Tibial artery (tissue), 4 donors: ENCODE results near the gene TLR2.
A peak's percentile ranks its signal among the peaks of the same experiment; 100 is the strongest.

Experiments used
- DNase-seq, 2 donors: peaks; one replicate each; pipeline ENCODE4 v3.0.0-alpha.2; 2019
- H3K27ac ChIP-seq, 2 donors: fragments of 200-600 bp; sonication (generic) in 1 of 2; 1 replicate in 1 of 2; 2 replicates in 1 of 2; pipeline ENCODE4 v1.5.1; 2018 to 2019; ENCODE audit warnings: mild to moderate bottlenecking in 1 of 2
- H3K27me3 ChIP-seq, 2 donors: fragments of 200-600 bp; sonication (generic) in 1 of 2; one replicate each; pipeline versions ENCODE4 v1.5.1 to v1.6.0; 2016 to 2019
- H3K36me3 ChIP-seq, 3 donors: fragments of 200-600 bp; sonication (generic) in 2 of 3; one replicate each; pipeline ENCODE4 v1.5.1; 2016 to 2019; ENCODE audit warnings: mild to moderate bottlenecking in 2 of 3
- H3K4me1 ChIP-seq, 4 donors: fragments of 200-600 bp; sonication (generic) in 2 of 4; 1 replicate in 3 of 4; 2 replicates in 1 of 4; pipeline ENCODE4 v1.5.1; 2016 to 2019
- H3K4me3 ChIP-seq, 2 donors: fragments of 200-600 bp; sonication (generic) in 1 of 2; 1 replicate in 1 of 2; 2 replicates in 1 of 2; pipeline ENCODE4 v1.5.1; 2018 to 2019; ENCODE audit warnings: mild to moderate bottlenecking in 2 of 2
- H3K9me3 ChIP-seq, 3 donors: fragments of 200-600 bp; sonication (generic) in 1 of 3; one replicate each; pipeline ENCODE4 v1.5.1; 2016 to 2019
- CTCF ChIP-seq, 2 experiments: fragments of 200-600 bp in 1 of 2; fragments of 450-650 bp in 1 of 2; IDR thresholded peaks; one replicate each; pipeline ENCODE4 v1.5.1; 2017 to 2019; ENCODE audit warnings: antibody characterized with exemption in 2 of 2, mild to moderate bottlenecking in 1 of 2, moderate library complexity in 1 of 2
- intact Hi-C: fragments of 100-400 bp; cut with DNase I; formaldehyde crosslinking; loops from one replicate; pipeline ENCODE4 v1.15.0; 2023; ENCODE audit warnings: low total_unique reads

Gene TLR2

GRCh38 chr4:153684182-153684970 is at the start of gene TLR2:
Gene TLR2 (plus strand): TSS chr4:153684280. CDS start chr4:153702908, 18,628 bp downstream.
- Histone ChIP-seq H3K4me1 (peaks cover 0 to 22% (median 9%) of the 10 kb centered on the region in 4 donors), H3K4me3 (peak within 1 kb of the TSS; percentile 82 to 92), H3K27ac (peak within 1 kb of the TSS; percentile 70 to 77), H3K9me3 (peaks cover 0 to 15% (median 6%) of the 10 kb centered on the region in 3 donors), H3K36me3 (peaks cover 10 to 17% (median 16%) of the 10 kb centered on the region in 3 donors), H3K27me3 (no peaks in the 10 kb centered on the region)
- intact Hi-C loops = no loop called here
- peak; percentile 77 to 88 for DNase-seq
- no peak for TF ChIP-seq CTCF (IDR thresholded peaks at IDR 0.05)

GRCh38 chr4:153634738-153635353 is 49.2 kb upstream of the TLR2 start:
- no peak for DNase-seq
- intact Hi-C loops = loop anchor here (5.0 kb wide), 1 partner anchor 112 kb away; no protein-coding TSS in a partner anchor

GRCh38 chr4:153635846-153636245 is 48.2 kb upstream of the TLR2 start:
- no peaks in the 10 kb centered on the region for H3K9me3 ChIP-seq
- TF ChIP-seq CTCF (IDR thresholded peaks at IDR 0.05) = no peak
- H3K4me1 ChIP-seq = no peaks in the 10 kb centered on the region
- peaks cover 58 to 65% (median 59%) of the 10 kb centered on the region in 3 donors for H3K36me3 ChIP-seq
- H3K27ac ChIP-seq = peak overlapping the region in 1 of 2 donors; percentile 5
- H3K27me3 ChIP-seq = no peaks in the 10 kb centered on the region
- H3K4me3 ChIP-seq = no peak overlapping the region
- intact Hi-C loops = no loop called here
- DNase-seq = no peak

More at GRCh38 chr4:153634738-153635353, 49.2 kb upstream of the TLR2 start:
- TF ChIP-seq CTCF (IDR thresholded peaks at IDR 0.05) = peak; percentile 65 to 85
- peaks cover 68 to 75% (median 69%) of the 10 kb centered on the region in 3 donors for H3K36me3 ChIP-seq
- peak overlapping the region in 1 of 2 donors; percentile 10 for H3K27ac ChIP-seq
- no peak overlapping the region for H3K4me3 ChIP-seq
- no peaks in the 10 kb centered on the region for H3K4me1 ChIP-seq
- no peaks in the 10 kb centered on the region for H3K27me3 ChIP-seq
- no peaks in the 10 kb centered on the region for H3K9me3 ChIP-seq

GRCh38 chr4:153637201-153637600 is 46.9 kb upstream of the TLR2 start:
- Histone ChIP-seq H3K4me1 (no peaks in the 10 kb centered on the region), H3K4me3 (no peak overlapping the region), H3K27ac (no peak overlapping the region), H3K9me3 (no peaks in the 10 kb centered on the region), H3K27me3 (no peaks in the 10 kb centered on the region), H3K36me3 (peaks cover 46 to 52% (median 47%) of the 10 kb centered on the region in 3 donors)
- intact Hi-C loops = no loop called here
- DNase-seq = no peak
- TF ChIP-seq CTCF (IDR thresholded peaks at IDR 0.05) = no peak

GRCh38 chr4:153638011-153638410 is 46.1 kb upstream of the TLR2 start:
- no peaks in the 10 kb centered on the region for H3K9me3 ChIP-seq
- no peaks in the 10 kb centered on the region for H3K4me1 ChIP-seq
- no peak for TF ChIP-seq CTCF (IDR thresholded peaks at IDR 0.05)
- no peak for DNase-seq
- no peaks in the 10 kb centered on the region for H3K27me3 ChIP-seq
- peaks cover 39 to 44% (median 42%) of the 10 kb centered on the region in 3 donors for H3K36me3 ChIP-seq
- H3K27ac ChIP-seq = no peak overlapping the region
- H3K4me3 ChIP-seq = no peak overlapping the region
- intact Hi-C loops = no loop called here
